ENCODE results near the gene AVP.

The AVP gene

DNA sequence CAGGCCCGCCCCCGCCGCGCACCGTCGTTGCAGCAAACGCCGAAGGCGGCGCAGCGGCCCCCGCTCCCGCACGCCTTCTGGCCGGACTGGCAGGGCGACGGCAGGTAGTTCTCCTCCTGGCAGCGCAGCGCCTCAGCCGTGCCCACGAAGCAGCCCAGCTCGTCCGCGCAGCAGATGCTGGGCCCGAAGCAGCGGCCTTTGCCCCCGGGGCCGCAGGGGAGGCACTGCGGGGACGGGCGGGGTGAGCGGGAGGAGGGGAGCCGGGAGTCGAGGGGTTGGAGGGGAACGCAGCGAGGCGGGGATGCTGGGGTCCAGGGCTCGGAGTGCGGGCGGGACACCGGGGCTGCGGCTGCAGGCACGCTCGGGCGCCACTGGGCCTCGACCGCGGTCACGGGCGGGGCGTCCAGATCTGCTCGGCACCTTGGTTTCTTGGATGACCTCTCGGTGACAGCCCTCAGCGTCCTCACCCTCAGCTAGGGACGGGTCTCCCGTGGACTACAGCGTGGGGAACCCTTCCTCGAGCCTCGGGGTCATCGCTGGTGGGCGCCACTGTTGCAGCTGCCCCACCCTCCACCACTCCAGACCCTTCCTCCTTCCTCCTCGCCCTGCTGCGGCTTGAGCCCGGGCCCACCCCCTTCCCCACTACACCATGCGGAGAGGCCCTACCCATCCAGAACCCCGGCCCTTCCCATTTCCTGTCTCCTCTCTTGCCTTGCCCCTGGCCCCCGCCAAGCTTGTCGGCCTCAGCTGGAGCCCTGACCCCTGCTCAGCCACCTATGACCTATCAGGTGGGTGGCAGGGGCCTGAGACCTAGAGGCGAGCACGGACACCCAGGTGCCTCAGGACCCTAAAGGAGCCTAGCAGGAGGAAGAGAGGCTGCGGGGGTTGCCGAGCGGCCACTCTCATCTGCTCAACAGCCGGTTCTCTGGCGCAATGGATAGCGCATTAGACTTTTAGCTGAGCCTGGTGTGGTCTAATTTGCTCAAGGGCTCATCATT lies 1.3 kb downstream of the AVP start:
- no peaks in the 10 kb centered on the region for H3K36me3 ChIP-seq
- no peak overlapping the region for H3K27ac ChIP-seq
- DNase-seq = no peak
- TF ChIP-seq CTCF (IDR thresholded peaks at IDR 0.05) = no peak
- peak overlapping the region; percentile 14 to 35 for H3K4me3 ChIP-seq
- intact Hi-C loops (cut with DNase I; ENCODE audit: low total_unique reads) = no loop called here
- H3K4me1 ChIP-seq = peaks cover 0 to 22% (median 16%) of the 10 kb centered on the region in 4 donors
- H3K9me3 ChIP-seq = no peaks in the 10 kb centered on the region
- peaks cover 0 to 62% of the 10 kb centered on the region in 2 donors for H3K27me3 ChIP-seq

DNA sequence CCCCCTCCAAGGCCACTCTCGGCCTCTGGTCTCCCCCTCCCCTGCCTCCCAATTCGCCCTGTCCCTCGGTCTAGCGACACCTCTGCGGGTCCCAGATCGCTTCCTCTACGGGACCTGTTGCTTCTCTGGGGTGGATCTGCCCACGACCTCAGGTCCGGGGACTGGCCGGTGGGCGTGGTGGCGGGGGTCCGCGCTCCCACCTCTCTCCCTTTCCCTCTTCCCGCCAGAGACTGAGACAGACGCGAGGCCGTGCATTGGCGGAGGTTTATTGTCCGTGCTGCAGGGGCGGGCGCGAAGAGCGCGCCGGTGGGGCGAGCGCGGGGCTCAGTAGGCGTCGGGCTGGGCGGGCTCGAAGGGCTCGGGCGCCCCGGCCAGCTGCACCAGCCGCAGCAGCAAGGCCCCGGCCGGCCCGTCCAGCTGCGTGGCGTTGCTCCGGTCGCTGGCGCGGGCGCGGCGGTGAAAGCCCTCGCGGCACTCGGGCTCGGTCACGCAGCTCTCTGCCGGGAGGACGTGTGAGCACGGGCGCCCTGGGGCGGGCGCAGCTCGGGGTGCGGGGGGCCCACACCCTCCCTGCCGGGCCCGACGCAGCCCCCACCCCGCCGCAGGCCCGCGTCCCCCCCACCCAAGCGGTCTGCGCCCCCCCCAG lies 2.1 kb downstream of the AVP start:
- Histone ChIP-seq H3K27me3 (peaks cover 0 to 62% of the 10 kb centered on the region in 2 donors), H3K4me3 (peak overlapping the region; percentile 14 to 35), H3K36me3 (no peaks in the 10 kb centered on the region), H3K9me3 (no peaks in the 10 kb centered on the region), H3K4me1 (peaks cover 0 to 22% (median 16%) of the 10 kb centered on the region in 4 donors), H3K27ac (no peak overlapping the region)
- intact Hi-C loops (cut with DNase I; ENCODE audit: low total_unique reads) = no loop called here
- DNase-seq = no peak
- no peak for TF ChIP-seq CTCF (IDR thresholded peaks at IDR 0.05)

GRCh38 chr20:3081641-3082040 lies 2.9 kb downstream of the AVP start:
- peaks cover 0 to 67% of the 10 kb centered on the region in 2 donors for H3K27me3 ChIP-seq
- TF ChIP-seq CTCF (IDR thresholded peaks at IDR 0.05) = no peak
- no peak overlapping the region for H3K4me3 ChIP-seq
- no peak for DNase-seq
- H3K4me1 ChIP-seq = peaks cover 0 to 22% (median 16%) of the 10 kb centered on the region in 4 donors
- H3K9me3 ChIP-seq = no peaks in the 10 kb centered on the region
- H3K36me3 ChIP-seq = no peaks in the 10 kb centered on the region
- H3K27ac ChIP-seq = no peak overlapping the region
- intact Hi-C loops (cut with DNase I; ENCODE audit: low total_unique reads) = no loop called here

DNA sequence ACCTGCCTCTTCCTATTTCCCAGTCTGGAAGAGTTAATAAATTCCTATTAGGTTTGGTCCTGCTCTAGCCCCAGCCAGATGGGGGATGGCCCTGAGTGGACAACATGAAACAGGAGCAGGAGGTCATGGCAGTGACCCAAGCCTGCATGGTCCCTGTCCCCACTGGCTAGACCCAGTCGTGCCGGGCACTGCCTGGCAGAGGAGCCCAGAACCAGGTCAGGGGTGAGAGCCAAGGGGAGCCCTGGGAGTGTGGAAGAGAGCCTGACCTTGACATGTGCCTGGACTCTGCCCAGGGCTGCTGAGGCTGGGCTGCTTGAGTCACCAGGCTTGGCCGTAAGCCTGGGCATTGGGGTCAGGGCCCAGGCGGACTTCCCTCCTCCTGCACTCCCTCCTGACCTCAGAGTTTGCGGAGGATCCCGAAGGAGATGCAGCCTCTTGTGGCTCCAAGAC lies 3.6 kb downstream of the AVP start:
- H3K4me1 ChIP-seq = peaks cover 0 to 22% (median 16%) of the 10 kb centered on the region in 4 donors
- H3K27ac ChIP-seq = no peak overlapping the region

More for the DNA sequence above, 3.6 kb downstream of the AVP start:
- peak in 1 of 2 donors; percentile 27 for DNase-seq
- intact Hi-C loops (cut with DNase I; ENCODE audit: low total_unique reads) = no loop called here
- Histone ChIP-seq H3K9me3 (no peaks in the 10 kb centered on the region), H3K27me3 (peaks cover 0 to 68% of the 10 kb centered on the region in 2 donors), H3K36me3 (no peaks in the 10 kb centered on the region), H3K4me3 (no peak overlapping the region)
- no peak for TF ChIP-seq CTCF (IDR thresholded peaks at IDR 0.05)

Data from tibial artery (tissue), 4 donors.